Large intestine (tissue), 3 donors: ENCODE results near the gene SEPTIN12. TPM values are rescaled to one million over a fixed set of nuclear protein-coding genes. Genes with fewer than 3 reads are reported as not detected.

Experiments
- DNase-seq, 2 donors: peaks; one replicate each; pipeline versions ENCODE4 v3.0.0 to v3.0.0-alpha.2; 2013
- H3K27ac ChIP-seq: one replicate; pipeline ENCODE4 v1.5.1; 2013; ENCODE audit warnings: low read length
- H3K27me3 ChIP-seq: 2 replicates; pipeline ENCODE4 v1.6.1; 2013; ENCODE audit warnings: low read length; ENCODE audit not compliant: control insufficient read depth, insufficient read depth
- H3K36me3 ChIP-seq: 2 replicates; pipeline ENCODE4 v1.6.1; 2013; ENCODE audit warnings: low read length; ENCODE audit not compliant: control insufficient read depth, insufficient read depth
- H3K4me1 ChIP-seq: one replicate; pipeline ENCODE4 v1.6.1; 2013; ENCODE audit warnings: low read length; ENCODE audit not compliant: control insufficient read depth, insufficient read depth
- H3K4me3 ChIP-seq: one replicate; pipeline ENCODE4 v1.5.1; 2013; ENCODE audit warnings: low read length
- H3K9me3 ChIP-seq: one replicate; pipeline ENCODE4 v1.6.1; 2013; ENCODE audit warnings: mild to moderate bottlenecking, low read depth, low read length, moderate library complexity; ENCODE audit not compliant: control insufficient read depth
- WGBS: methylation state at CpG from one replicate; pipeline ENCODE4 v1.1.5; 2013; ENCODE audit warnings: low lambda C conversion rate; ENCODE audit not compliant: insufficient coverage; 5-methylcytosine and 5-hydroxymethylcytosine counted together
- polyA plus RNA-seq: library from polyadenylated mRNA; unstranded; fragments of 120-200 nt; gene quantifications from one replicate; pipeline ENCODE4 v1.2.1, GENCODE V29; 2013

SEPTIN12 gene
- polyA plus RNA-seq, 1 donor, result not detected

GRCh38 chr16:4768549-4769305 lies 19.4 kb downstream of the SEPTIN12 start:
- H3K27me3 ChIP-seq, result no peaks in the 10 kb centered on the region
- WGBS, result no CpG with 5 or more reads among the region's 48 CpGs

GRCh38 chr16:4767872-4768548 lies 20.1 kb downstream of the SEPTIN12 start:
- Histone ChIP-seq H3K27me3 (no peaks in the 10 kb centered on the region), H3K9me3 (no peaks in the 10 kb centered on the region), H3K36me3 (peaks cover 15% of the 10 kb centered on the region), H3K4me3 (peak overlapping the region; percentile 63), H3K4me1 (peaks cover 19% of the 10 kb centered on the region), H3K27ac (peak overlapping the region; percentile 79)
- 100% methylated on average over 1 of the region's 17 CpGs for WGBS
- DNase-seq, result no peak

More at GRCh38 chr16:4768549-4769305, 19.4 kb downstream of the SEPTIN12 start:
- peak; percentile 96 to 97 for DNase-seq
- Histone ChIP-seq H3K27ac (peak overlapping the region; percentile 79), H3K4me3 (peak overlapping the region; percentile 63), H3K36me3 (peaks cover 7% of the 10 kb centered on the region), H3K9me3 (no peaks in the 10 kb centered on the region), H3K4me1 (peaks cover 19% of the 10 kb centered on the region)

DNA sequence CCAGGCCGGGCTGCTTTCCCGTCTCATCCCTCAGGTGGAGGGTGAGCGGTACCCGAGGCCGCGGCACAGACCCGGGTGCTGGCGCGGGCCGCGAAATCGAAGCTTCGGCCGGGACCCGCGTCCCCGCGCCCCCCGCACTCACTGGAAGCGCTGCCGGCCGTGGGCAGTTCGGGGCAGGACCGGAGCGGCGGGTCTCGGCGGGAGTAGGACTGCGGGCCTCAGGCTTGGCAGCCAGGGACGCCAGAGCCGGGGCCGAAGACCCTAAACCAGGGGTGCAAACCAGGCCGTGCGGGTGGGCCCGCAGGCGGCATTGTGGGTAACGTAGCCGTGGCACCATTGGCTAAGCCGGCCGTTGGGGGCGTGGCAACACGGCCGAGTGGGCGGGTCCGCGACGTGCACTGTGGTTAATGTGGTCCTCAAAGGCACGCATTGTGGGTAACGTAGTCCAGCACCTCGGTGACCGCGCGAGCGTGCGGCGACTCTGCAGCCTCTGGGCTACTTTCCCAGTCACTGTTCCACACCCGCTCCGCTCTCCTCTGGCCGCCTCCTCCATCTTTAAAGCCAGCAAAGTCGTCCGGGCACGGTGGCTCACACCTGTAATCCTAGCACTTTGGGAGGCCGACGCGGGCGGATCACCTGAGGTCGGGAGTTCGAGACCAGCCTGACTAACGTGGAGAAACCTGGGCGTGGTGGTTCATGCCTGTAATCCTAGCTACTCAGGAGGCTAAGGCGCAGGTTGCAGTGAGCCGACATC lies 21.1 kb downstream of the SEPTIN12 start, which contains the start of gene ZNF500:
Gene ZNF500, minus strand, starts transcription at position 288 of the 754 bp plus-strand sequence. CDS start 1,184 bp downstream, outside the sequence.
- Histone ChIP-seq H3K9me3 (no peaks in the 10 kb centered on the region), H3K4me3 (peak within 1 kb of the TSS; percentile 75), H3K36me3 (peaks cover 24% of the 10 kb centered on the region), H3K27ac (peak within 1 kb of the TSS; percentile 79), H3K27me3 (no peaks in the 10 kb centered on the region), H3K4me1 (peaks cover 19% of the 10 kb centered on the region)
- 0% methylated on average over 1 of the region's 72 CpGs for WGBS
- peak; percentile 97 to 98 for DNase-seq

DNA sequence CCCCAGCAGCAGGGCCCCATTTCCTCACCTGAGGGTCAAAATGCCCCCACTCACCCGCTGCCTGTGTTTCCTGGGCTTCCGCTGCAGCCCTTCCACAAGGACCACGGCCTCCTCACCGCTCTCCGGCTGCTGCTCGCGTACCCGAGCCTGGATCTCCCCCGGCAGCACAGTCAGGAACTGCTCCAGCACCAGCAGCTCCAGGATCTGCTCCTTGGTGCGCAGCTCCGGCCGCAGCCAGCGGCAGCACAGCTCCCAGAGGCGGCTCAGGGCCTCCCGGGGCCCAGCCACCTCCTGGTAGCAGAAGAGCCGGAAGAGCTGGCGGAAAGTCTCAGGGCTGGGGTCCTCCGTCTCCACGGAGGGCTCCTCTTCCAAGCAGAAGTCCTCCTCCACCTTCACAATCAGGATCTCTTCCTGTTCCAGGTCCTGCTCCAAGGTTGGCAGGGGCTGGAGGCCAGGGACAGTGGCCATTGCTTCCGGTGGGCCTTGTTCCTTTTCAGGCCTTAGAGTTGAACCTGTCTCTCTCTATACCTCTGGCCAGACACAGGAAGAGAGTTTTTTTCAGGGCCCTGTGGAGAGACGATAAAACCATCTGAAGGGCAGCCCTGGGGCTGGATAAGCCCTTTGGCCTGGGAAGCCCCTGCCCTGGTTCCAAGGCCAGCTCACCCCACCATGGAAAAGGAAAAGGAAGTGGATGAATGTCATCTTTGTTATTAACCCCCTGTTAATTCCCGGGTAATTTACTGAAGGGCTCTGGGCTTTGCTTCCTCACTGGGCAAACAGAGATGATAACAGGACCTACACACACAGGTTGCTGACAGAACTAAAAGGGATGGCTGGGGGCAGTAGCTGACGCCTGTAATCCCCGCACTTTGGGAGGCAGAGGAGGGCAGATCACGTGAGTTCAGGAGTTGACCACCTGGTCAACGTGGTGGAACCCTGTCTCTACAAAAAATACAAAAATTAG lies 22.4 kb downstream of the SEPTIN12 start:
- peak overlapping the region; percentile 75 for H3K4me3 ChIP-seq
- peak overlapping the region; percentile 8 for H3K27ac ChIP-seq
- H3K9me3 ChIP-seq, result no peaks in the 10 kb centered on the region
- H3K4me1 ChIP-seq, result peaks cover 19% of the 10 kb centered on the region
- no CpG with 5 or more reads among the region's 26 CpGs for WGBS
- no peak for DNase-seq
- no peaks in the 10 kb centered on the region for H3K27me3 ChIP-seq
- H3K36me3 ChIP-seq, result peaks cover 31% of the 10 kb centered on the region

GRCh38 chr16:4763791-4764190 lies 24.4 kb downstream of the SEPTIN12 start:
- Histone ChIP-seq H3K36me3 (peaks cover 48% of the 10 kb centered on the region), H3K9me3 (no peaks in the 10 kb centered on the region), H3K27ac (no peak overlapping the region), H3K4me3 (no peak overlapping the region), H3K27me3 (no peaks in the 10 kb centered on the region), H3K4me1 (peaks cover 14% of the 10 kb centered on the region)
- DNase-seq, result no peak
- WGBS, result 100% methylated on average over 1 of the region's 7 CpGs

GRCh38 chr16:4762205-4762604 lies 25.9 kb downstream of the SEPTIN12 start:
- no peak overlapping the region for H3K27ac ChIP-seq
- WGBS, result no CpG with 5 or more reads among the region's 9 CpGs
- no peaks in the 10 kb centered on the region for H3K27me3 ChIP-seq
- DNase-seq, result no peak
- peaks cover 9% of the 10 kb centered on the region for H3K4me1 ChIP-seq
- H3K4me3 ChIP-seq, result no peak overlapping the region
- no peaks in the 10 kb centered on the region for H3K9me3 ChIP-seq
- peaks cover 56% of the 10 kb centered on the region for H3K36me3 ChIP-seq

- H3K27me3 ChIP-seq, result no peaks in the 10 kb centered on the region
- WGBS, result no CpG with 5 or more reads among the region's 23 CpGs
- H3K4me1 ChIP-seq, result peaks cover under 1% of the 10 kb centered on the region
- DNase-seq, result no peak
- H3K36me3 ChIP-seq, result peaks cover 64% of the 10 kb centered on the region
- no peak overlapping the region for H3K27ac ChIP-seq
- no peak overlapping the region for H3K4me3 ChIP-seq
- H3K9me3 ChIP-seq, result no peaks in the 10 kb centered on the region
These were observed 27.8 kb downstream of the SEPTIN12 start for GRCh38 chr16:4760221-4760910.

DNA sequence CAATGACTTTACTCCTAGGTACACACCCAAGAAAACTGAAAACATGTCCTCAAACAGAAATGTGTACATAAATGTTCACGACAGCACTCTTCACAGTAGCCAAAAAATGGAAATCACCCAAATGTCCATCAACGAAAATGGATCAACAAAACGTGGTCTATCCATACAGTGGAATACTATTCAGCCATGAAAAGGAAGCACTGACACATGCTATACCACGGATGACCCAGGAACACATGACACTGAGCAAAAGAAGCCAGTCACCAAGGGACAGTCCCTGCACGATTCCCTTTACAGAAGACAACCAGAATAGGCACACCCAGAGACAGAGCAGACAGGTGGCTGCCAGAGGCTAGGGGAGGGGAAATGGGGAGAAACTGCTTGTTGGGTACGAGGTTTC lies 32.5 kb downstream of the SEPTIN12 start:
- DNase-seq, result no peak
- H3K27ac ChIP-seq, result no peak overlapping the region
- H3K36me3 ChIP-seq, result peaks cover 74% of the 10 kb centered on the region
- H3K4me3 ChIP-seq, result no peak overlapping the region
- no peaks in the 10 kb centered on the region for H3K27me3 ChIP-seq
- no peaks in the 10 kb centered on the region for H3K4me1 ChIP-seq
- WGBS, result no CpG with 5 or more reads among the region's 6 CpGs
- H3K9me3 ChIP-seq, result no peaks in the 10 kb centered on the region

DNA sequence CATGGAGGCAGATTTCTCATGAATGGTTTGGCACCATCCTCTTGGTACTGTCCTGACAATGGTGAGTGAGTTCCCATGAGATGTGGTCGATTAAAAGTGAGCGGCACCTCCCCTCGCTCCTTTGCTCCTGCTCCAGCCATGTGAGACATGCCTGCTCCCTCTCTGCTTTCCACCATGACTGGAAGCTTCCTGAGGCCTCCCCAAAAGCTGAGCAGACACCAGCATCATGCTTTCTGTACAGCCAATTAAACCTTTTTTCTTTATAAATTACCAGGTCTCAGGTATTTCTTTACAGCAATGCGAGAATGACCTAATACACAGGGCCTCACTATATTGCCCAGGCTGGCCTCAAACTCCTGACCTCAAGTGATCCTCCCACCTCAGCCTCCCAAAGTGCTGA lies 33.3 kb downstream of the SEPTIN12 start:
- no peak for DNase-seq
- Histone ChIP-seq H3K36me3 (peaks cover 71% of the 10 kb centered on the region), H3K27me3 (no peaks in the 10 kb centered on the region), H3K27ac (no peak overlapping the region), H3K9me3 (no peaks in the 10 kb centered on the region), H3K4me1 (no peaks in the 10 kb centered on the region), H3K4me3 (no peak overlapping the region)
- no CpG with 5 or more reads among the region's 4 CpGs for WGBS
